Common myeloid progenitor, CD34-positive (primary cell): ENCODE measurements around the gene PSMD5.
A peak's percentile ranks its signal among the peaks of the same experiment; 100 is the strongest.
"Not testable (repeated sequence)": the region's sequence is repeated elsewhere in the genome, so short reads cannot be mapped to it uniquely, and the experiment has no call there.

Source experiments
- CTCF ChIA-PET: fragments of 350-600 bp; sonication (Branson Sonifier 250); formaldehyde crosslinking; loops from one replicate; lab custom pipeline; 2021; ENCODE audit warnings: antibody characterized with exemption; lab: Charles Lee
- POLR2A ChIA-PET: fragments of 350-600 bp; sonication (Branson Sonifier 250); formaldehyde crosslinking; loops from one replicate; lab custom pipeline; 2021; ENCODE audit warnings: antibody characterized with exemption; lab: Charles Lee
- DNase-seq, 3 donors: peaks; one replicate each; pipeline versions ENCODE4 v3.0.0 to v3.0.0-alpha.2; 2013
- H3K27ac ChIP-seq, 2 experiments: 1 replicate in 1 of 2; 2 replicates in 1 of 2; pipeline ENCODE4 v1.7.0; 2013; ENCODE audit warnings: inconsistent platforms in 2 of 2, low read length in 2 of 2, mild to moderate bottlenecking in 2 of 2, low read depth in 1 of 2, moderate library complexity in 1 of 2; ENCODE audit not compliant: severe bottlenecking in 2 of 2, insufficient read depth in 1 of 2, poor library complexity in 1 of 2
- H3K27me3 ChIP-seq, 5 experiments: replicated peaks in 2 of 5; 1 replicate in 3 of 5; 2 replicates in 2 of 5; pipeline versions ENCODE4 v1.6.1 to v1.7.0; 2013; ENCODE audit warnings: low read length in 4 of 5, mild to moderate bottlenecking in 2 of 5, moderate library complexity in 2 of 5, inconsistent platforms in 1 of 5; ENCODE audit not compliant: insufficient read depth in 5 of 5, control insufficient read depth in 4 of 5
- H3K36me3 ChIP-seq, 4 experiments: 1 replicate in 2 of 4; 2 replicates in 2 of 4; pipeline versions ENCODE4 v1.6.1 to v1.7.0; 2013; ENCODE audit warnings: low read length in 3 of 4, control low read depth in 1 of 4, mild to moderate bottlenecking in 1 of 4; ENCODE audit not compliant: control insufficient read depth in 4 of 4, insufficient read depth in 4 of 4
- H3K4me1 ChIP-seq, 4 experiments: 1 replicate in 3 of 4; 2 replicates in 1 of 4; pipeline versions ENCODE4 v1.6.1 to v1.7.1; 2013; ENCODE audit warnings: low read length in 3 of 4, mild to moderate bottlenecking in 3 of 4, control low read depth in 1 of 4, inconsistent platforms in 1 of 4, moderate library complexity in 1 of 4; ENCODE audit not compliant: control insufficient read depth in 4 of 4, insufficient read depth in 4 of 4; ENCODE audit errors: control extremely low read depth in 1 of 4
- H3K4me3 ChIP-seq, 7 experiments: 1 replicate in 4 of 7; 2 replicates in 3 of 7; pipeline versions ENCODE4 v1.5.1 to v1.7.0; 2013; ENCODE audit warnings: mild to moderate bottlenecking in 7 of 7, low read length in 6 of 7, moderate library complexity in 6 of 7, inconsistent platforms in 2 of 7, low read depth in 2 of 7, control low read depth in 1 of 7; ENCODE audit not compliant: insufficient read depth in 4 of 7, control insufficient read depth in 1 of 7; ENCODE audit errors: extremely low read depth in 1 of 7
- H3K9me3 ChIP-seq, 5 experiments: 1 replicate in 4 of 5; 2 replicates in 1 of 5; pipeline versions ENCODE4 v1.6.1 to v1.7.1; 2013; ENCODE audit warnings: low read length in 4 of 5, mild to moderate bottlenecking in 2 of 5, inconsistent platforms in 1 of 5, low read depth in 1 of 5, moderate library complexity in 1 of 5; ENCODE audit not compliant: control insufficient read depth in 4 of 5, insufficient read depth in 2 of 5; ENCODE audit errors: control extremely low read depth in 1 of 5
- WGBS: methylation state at CpG from one replicate; pipeline ENCODE4 v1.1.5; 2013; ENCODE audit not compliant: insufficient coverage; 5-methylcytosine and 5-hydroxymethylcytosine counted together

PSMD5 gene

DNA sequence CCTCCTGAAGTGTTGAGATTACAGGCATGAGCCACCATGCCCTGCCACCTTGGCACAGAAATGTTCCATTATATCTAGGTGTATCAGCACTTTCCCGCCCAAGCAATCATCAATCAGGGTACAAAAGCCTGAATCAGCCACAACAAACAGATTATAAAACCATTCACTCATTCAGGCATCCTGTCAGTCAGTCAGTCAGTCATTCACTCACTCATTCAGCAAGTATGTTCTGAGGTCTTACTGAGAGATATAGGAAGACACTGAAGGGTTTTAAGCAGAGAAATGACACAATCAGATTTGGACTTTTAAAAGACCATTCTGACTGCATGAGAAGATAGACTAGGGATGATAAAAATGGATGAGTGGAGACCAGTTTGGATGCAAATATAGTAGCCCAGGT lies 13.1 kb downstream of the PSMD5 start:
- WGBS: 100% methylated on average over 1 of the region's 1 CpG
- no peak for DNase-seq
- H3K4me3 ChIP-seq: no peak overlapping the region
- H3K9me3 ChIP-seq: peaks cover 0 to 2% (median 0%) of the 10 kb centered on the region in 5 experiments
- H3K27me3 ChIP-seq: no peaks in the 10 kb centered on the region
- H3K36me3 ChIP-seq: peaks cover 26 to 78% (median 34%) of the 10 kb centered on the region in 4 experiments
- H3K27ac ChIP-seq: no peak overlapping the region
- CTCF ChIA-PET: no interaction called here
- POLR2A ChIA-PET: no interaction called here
- H3K4me1 ChIP-seq: no peaks in the 10 kb centered on the region

DNA sequence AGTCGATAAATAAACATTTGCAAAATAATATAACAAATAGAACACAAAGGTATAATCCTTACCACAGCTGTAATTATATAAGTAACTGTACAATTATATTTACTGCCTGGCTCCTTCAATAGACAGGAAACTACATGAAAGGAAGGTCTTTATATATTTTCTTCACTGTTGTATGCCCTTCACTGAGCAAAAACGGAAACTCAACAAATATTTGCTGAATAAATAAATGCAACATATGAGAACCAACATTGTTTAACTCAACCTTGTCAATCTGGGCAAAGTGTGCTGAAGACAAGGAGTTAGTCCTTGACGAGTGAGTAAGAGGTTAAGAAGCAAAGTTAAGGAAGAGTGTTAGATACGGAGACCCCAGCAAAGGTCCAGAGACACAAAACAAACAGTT lies 22.6 kb downstream of the PSMD5 start:
- POLR2A ChIA-PET: interaction anchor here (0.6 kb wide), 1 partner anchor 20 kb away, joined by 5 read pairs; no protein-coding TSS in a partner anchor
- peaks cover 23 to 69% (median 35%) of the 10 kb centered on the region in 4 experiments for H3K36me3 ChIP-seq
- WGBS: 94% methylated on average over 2 of the region's 4 CpGs

DNA sequence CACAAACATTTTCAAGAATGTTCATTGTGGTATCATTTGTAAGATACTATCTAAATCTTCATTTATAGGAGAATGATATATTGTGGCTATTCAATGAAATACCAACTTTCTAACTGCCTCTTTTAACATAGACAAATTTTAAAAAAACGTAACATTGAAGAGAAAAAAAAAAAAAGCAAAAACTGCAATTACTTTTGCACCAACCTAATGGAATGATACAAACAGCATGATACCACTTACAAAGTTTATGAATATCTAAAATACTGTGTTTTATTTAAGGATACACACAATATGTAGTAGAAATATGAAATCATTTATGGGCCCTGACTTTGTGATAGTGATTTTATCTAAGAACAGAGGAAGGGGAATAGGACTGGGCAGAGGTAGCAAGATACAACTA lies 24.1 kb downstream of the PSMD5 start:
- POLR2A ChIA-PET: no interaction called here
- H3K27me3 ChIP-seq: no peaks in the 10 kb centered on the region
- H3K4me1 ChIP-seq: no peaks in the 10 kb centered on the region
- CTCF ChIA-PET: no interaction called here
- no peak overlapping the region for H3K27ac ChIP-seq
- H3K36me3 ChIP-seq: peaks cover 22 to 58% (median 27%) of the 10 kb centered on the region in 4 experiments
- DNase-seq: no peak
- H3K4me3 ChIP-seq: no peak overlapping the region
- WGBS: no CpG with 5 or more reads among the region's 1 CpG
- no peaks in the 10 kb centered on the region for H3K9me3 ChIP-seq

More for the DNA sequence above, 22.6 kb downstream of the PSMD5 start:
- CTCF ChIA-PET: no interaction called here
- no peaks in the 10 kb centered on the region for H3K4me1 ChIP-seq
- no peak overlapping the region for H3K27ac ChIP-seq
- no peak overlapping the region for H3K4me3 ChIP-seq
- DNase-seq: no peak
- H3K9me3 ChIP-seq: no peaks in the 10 kb centered on the region
- no peaks in the 10 kb centered on the region for H3K27me3 ChIP-seq

DNA sequence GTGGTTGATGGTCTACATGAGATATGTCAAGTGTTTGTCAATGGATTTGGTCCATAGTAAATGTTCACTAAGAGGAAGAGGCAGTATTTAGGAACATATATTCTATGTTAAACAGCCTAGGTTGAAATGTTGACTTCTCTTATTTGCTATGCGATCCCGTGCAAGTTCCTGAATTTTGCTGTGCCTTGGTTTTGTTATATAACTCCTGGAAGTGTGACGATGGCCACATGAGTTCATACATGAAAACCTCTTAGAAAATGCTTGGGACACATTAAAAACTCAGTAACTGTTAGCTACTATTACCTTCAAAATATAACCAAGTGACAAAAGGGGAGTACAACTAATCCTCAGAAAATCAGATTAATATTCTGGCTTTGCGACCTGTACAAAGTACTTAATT lies 27.6 kb downstream of the PSMD5 start:
- Histone ChIP-seq H3K27ac (no peak overlapping the region), H3K27me3 (no peaks in the 10 kb centered on the region), H3K9me3 (peaks cover 0 to 6% (median 1%) of the 10 kb centered on the region in 5 experiments), H3K36me3 (peaks cover 10 to 31% (median 15%) of the 10 kb centered on the region in 4 experiments), H3K4me3 (no peak overlapping the region), H3K4me1 (no peaks in the 10 kb centered on the region)
- ChIA-PET CTCF (interaction anchor here (0.8 kb wide), 1 partner anchor 181 kb away, joined by 3 read pairs; no protein-coding TSS in a partner anchor), POLR2A (no interaction called here)
- DNase-seq: no peak
- 82% methylated on average over 3 of the region's 4 CpGs for WGBS

DNA sequence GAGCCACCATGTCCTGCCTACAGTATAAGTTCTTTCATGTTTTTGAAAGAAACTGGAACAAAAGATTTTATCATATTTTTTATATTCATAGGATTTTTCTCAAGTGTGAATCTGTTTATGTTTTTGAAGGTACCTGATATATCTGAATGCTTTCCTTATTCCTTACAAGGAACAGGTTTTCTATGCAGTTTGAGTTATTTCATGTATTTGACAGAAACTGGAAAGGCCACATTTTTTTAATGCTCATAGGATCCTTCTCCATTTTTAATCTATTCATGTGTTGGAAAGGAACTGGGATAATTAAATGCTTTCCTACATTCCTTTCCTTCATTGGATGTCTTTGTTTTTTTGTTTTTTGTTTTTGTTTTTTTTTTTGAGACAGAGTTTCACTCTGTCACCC lies 33.8 kb downstream of the PSMD5 start:
- Histone ChIP-seq H3K4me1 (no peaks in the 10 kb centered on the region), H3K27ac (no peak overlapping the region), H3K4me3 (no peak overlapping the region), H3K9me3 (peaks cover 0 to 49% (median 15%) of the 10 kb centered on the region in 5 experiments), H3K36me3 (no peaks in the 10 kb centered on the region), H3K27me3 (no peaks in the 10 kb centered on the region)
- ChIA-PET POLR2A (no interaction called here), CTCF (no interaction called here)
- DNase-seq: no peak

DNA sequence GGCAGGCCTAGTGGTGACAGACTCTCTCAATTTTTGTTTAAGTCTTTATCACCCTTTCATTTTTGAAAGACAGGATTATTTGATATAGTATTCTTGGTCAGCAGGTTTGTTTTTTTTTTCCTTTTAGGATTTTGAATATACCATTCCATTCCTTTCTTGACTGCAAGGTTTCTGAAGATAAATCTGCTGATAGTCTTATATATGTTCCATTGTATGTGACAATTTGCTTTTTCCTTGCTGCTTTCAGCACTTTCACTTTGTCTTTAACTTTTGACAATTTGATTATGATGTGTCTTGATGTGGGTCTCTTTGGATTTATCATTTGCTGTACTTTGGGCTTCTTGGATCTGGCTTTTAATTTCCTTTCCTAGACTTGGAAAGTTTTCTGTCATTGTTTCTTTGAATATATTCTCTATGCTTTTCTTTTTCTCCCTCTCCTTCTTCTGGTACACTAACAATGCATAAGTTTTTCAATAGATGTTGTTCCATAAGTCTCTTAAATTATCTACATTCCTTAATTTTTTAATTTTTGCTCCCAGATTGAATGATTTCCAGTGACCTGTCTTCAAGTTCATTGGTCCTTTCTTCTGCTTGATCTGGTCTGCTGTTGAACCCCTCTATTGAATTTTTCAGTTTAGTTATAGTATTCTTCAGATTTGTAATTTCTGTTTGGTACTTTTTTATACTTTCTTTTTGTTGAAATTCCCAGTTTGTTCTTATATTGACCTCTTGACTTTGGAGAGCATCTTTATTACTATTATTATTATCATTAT lies 34.9 kb downstream of the PSMD5 start:
- Histone ChIP-seq H3K36me3 (no peaks in the 10 kb centered on the region), H3K27ac (no peak overlapping the region), H3K27me3 (no peaks in the 10 kb centered on the region), H3K9me3 (peaks cover 0 to 49% (median 15%) of the 10 kb centered on the region in 5 experiments), H3K4me3 (no peak overlapping the region), H3K4me1 (no peaks in the 10 kb centered on the region)
- ChIA-PET CTCF (no interaction called here), POLR2A (no interaction called here)
- DNase-seq: peak in 2 of 3 donors; percentile 26 to 45

DNA sequence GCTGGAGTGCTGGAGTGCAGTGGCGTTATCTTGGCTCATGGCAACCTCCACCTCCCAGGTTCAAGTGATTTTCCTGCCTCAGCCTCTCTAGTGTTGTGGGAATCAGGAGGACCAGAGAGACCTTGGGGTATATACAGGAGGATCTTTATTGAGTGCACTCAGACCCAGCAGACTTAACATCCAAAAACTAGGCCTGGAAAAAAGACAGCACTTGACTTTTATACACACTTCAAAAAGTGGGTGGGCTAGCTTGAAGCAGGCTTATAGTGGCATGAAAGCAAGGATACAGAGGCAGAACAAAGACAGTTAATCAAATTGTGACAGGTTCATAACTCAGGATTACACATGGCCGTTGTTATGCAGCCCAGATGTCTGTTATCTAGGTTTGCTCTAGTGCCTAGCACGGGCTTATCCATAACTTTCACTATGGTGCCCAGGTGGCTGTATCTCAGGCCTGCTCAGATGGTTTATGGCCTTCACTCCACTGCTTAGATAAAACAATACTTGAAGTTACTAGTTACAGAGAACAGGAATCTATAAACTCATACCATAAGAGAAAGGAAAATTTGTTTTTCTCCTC lies 37.8 kb downstream of the PSMD5 start:
- POLR2A ChIA-PET: interaction anchor here (1.6 kb wide), 1 partner anchor 12 kb away, joined by 5 read pairs; the partner anchor contains the start of gene FBXW2

More for the DNA sequence above, 37.8 kb downstream of the PSMD5 start:
- H3K36me3 ChIP-seq, H3K4me1 ChIP-seq, H3K27me3 ChIP-seq, DNase-seq, H3K27ac ChIP-seq, CTCF ChIA-PET, H3K4me3 ChIP-seq: not testable (repeated sequence)
- H3K9me3 ChIP-seq: peaks cover 0 to 43% (median 15%) of the 10 kb centered on the region in 5 experiments
- 100% methylated on average over 2 of the region's 3 CpGs for WGBS
